ENCODE data around the gene PTPRN2. TPM values are rescaled to one million over a fixed set of nuclear protein-coding genes. Genes with fewer than 3 reads are reported as not detected.

Gene PTPRN2
- total RNA-seq, 1 experiment from 2014 or later, result 2.1 TPM

GRCh38 chr7:157519798-157520244 is 1067.8 kb downstream of the PTPRN2 start:
- H3K36me3 ChIP-seq (ENCODE audit: control insufficient read depth in 1 of 2, insufficient read depth in 2 of 2, low read length in 2 of 2), result no peaks in the 10 kb centered on the region
- POLR2A ChIA-PET, result no interaction called here
- H3K4me3 ChIP-seq (replicated peaks in 1 of 2; ENCODE audit: low read depth in 1 of 2, low read length in 2 of 2), result no peak overlapping the region
- TF ChIP-seq MAX (IDR thresholded peaks at IDR 0.05) (no peak), ZFX (IDR thresholded peaks at IDR 0.05) (no peak), EGR1 (IDR thresholded peaks at IDR 0.05; ENCODE audit: low read depth) (no peak), ZBTB33 (IDR thresholded peaks at IDR 0.05; ENCODE audit: extremely low read depth, insufficient replicate concordance, low read length) (no peak)
- H3K4me2 ChIP-seq (ENCODE audit: low read length), result no peak overlapping the region
- peaks cover under 1 to 3% of the 10 kb centered on the region in 2 experiments; a peak in 1 of 4 replicates for H3K4me1 ChIP-seq (ENCODE audit: control insufficient read depth in 1 of 2, insufficient read depth in 2 of 2, low read length in 2 of 2)
- H3K9me2 ChIP-seq (ENCODE audit: insufficient read depth), result no peaks in the 10 kb centered on the region
- ATAC-seq (no peak), DNase-seq (ENCODE audit: low read depth, low spot score) (no peak)
- RAD21 ChIA-PET (ENCODE audit: low non-redundant PET in 1 of 2, low total read pairs in 2 of 2, uncharacterized antibody in 2 of 2, unreplicated experiment in 2 of 2), result no interaction called here
- no peaks in the 10 kb centered on the region for H3K27me3 ChIP-seq (ENCODE audit: insufficient read depth, low read length)
- no peaks in the 10 kb centered on the region for H4K20me1 ChIP-seq (ENCODE audit: insufficient read depth)
- H3K9me3 ChIP-seq (ENCODE audit: control insufficient read depth in 1 of 2, insufficient read depth in 1 of 2, low read depth in 1 of 2, low read length in 2 of 2), result no peaks in the 10 kb centered on the region
- H3K9ac ChIP-seq (ENCODE audit: low read length), result no peak overlapping the region
- CTCF ChIA-PET, result no interaction called here
- intact Hi-C loops (cut with micrococcal nuclease), result no loop called here
- no TSS peak for BruUV-seq (replicated peaks)
- H3K79me2 ChIP-seq (ENCODE audit: insufficient read depth, low read length), result no peaks in the 10 kb centered on the region
- no peak overlapping the region for H3K27ac ChIP-seq (ENCODE audit: low read depth, low read length)
- no peak overlapping the region for H2AFZ ChIP-seq (ENCODE audit: low read depth, low read length, poor library complexity, severe bottlenecking)

- H3K27me3 ChIP-seq (ENCODE audit: insufficient read depth, low read length), result no peaks in the 10 kb centered on the region
- BruUV-seq (replicated peaks), result no TSS peak
- no peak for TF ChIP-seq EGR1 (IDR thresholded peaks at IDR 0.05; ENCODE audit: low read depth)
- no peak for TF ChIP-seq ZFX (IDR thresholded peaks at IDR 0.05)
- no peak for TF ChIP-seq RAD21 (IDR thresholded peaks at IDR 0.05; ENCODE audit: low read depth)
- no peak for TF ChIP-seq CTCF (IDR thresholded peaks at IDR 0.05 in 2 of 3, conservative IDR thresholded peaks at IDR 0.05 in 1 of 3; ENCODE audit: borderline replicate concordance in 1 of 3, insufficient read depth in 1 of 3, low read depth in 2 of 3, low read length in 2 of 3)
- no peak for TF ChIP-seq JUND (IDR thresholded peaks at IDR 0.05)
- no peak for TF ChIP-seq MAX (IDR thresholded peaks at IDR 0.05)
- TF ChIP-seq POLR2AphosphoS5 (IDR thresholded peaks at IDR 0.05; ENCODE audit: low read depth, low read length), result no peak
- TF ChIP-seq POLR2A (IDR thresholded peaks at IDR 0.05; ENCODE audit: borderline replicate concordance, extremely low read depth, insufficient read depth, insufficient read length), result no peak
- TF ChIP-seq TCF7L2 (IDR thresholded peaks at IDR 0.05; ENCODE audit: borderline replicate concordance, extremely low read depth, insufficient read depth, insufficient read length), result no peak
- TF ChIP-seq FOSL1 (IDR thresholded peaks at IDR 0.05; ENCODE audit: low read depth), result no peak
- no peak for TF ChIP-seq SP1 (IDR thresholded peaks at IDR 0.05; ENCODE audit: low read depth)
- no peak for TF ChIP-seq SRF (IDR thresholded peaks at IDR 0.05; ENCODE audit: low read depth)
- no peak for TF ChIP-seq ATF3 (IDR thresholded peaks at IDR 0.05)
- TF ChIP-seq ELF1 (IDR thresholded peaks at IDR 0.05; ENCODE audit: borderline replicate concordance, low read depth), result no peak
- no peak for TF ChIP-seq EZH2phosphoT487 (IDR thresholded peaks at IDR 0.05; ENCODE audit: borderline replicate concordance)
Measured at GRCh38 chr7:157519246-157519645, 1068.4 kb downstream of the PTPRN2 start.

More at GRCh38 chr7:157519246-157519645, 1068.4 kb downstream of the PTPRN2 start:
- H3K4me1 ChIP-seq (ENCODE audit: control insufficient read depth in 1 of 2, insufficient read depth in 2 of 2, low read length in 2 of 2), result no peaks in the 10 kb centered on the region
- RAD21 ChIA-PET (ENCODE audit: low non-redundant PET in 1 of 2, low total read pairs in 2 of 2, uncharacterized antibody in 2 of 2, unreplicated experiment in 2 of 2), result no interaction called here
- H3K4me3 ChIP-seq (replicated peaks in 1 of 2; ENCODE audit: low read depth in 1 of 2, low read length in 2 of 2), result no peak overlapping the region
- H3K79me2 ChIP-seq (ENCODE audit: insufficient read depth, low read length), result no peaks in the 10 kb centered on the region
- no peaks in the 10 kb centered on the region for H3K9me2 ChIP-seq (ENCODE audit: insufficient read depth)
- no peak overlapping the region for H3K27ac ChIP-seq (ENCODE audit: low read depth, low read length)
- ATAC-seq, result no peak
- no peaks in the 10 kb centered on the region for H3K9me3 ChIP-seq (ENCODE audit: control insufficient read depth in 1 of 2, insufficient read depth in 1 of 2, low read depth in 1 of 2, low read length in 2 of 2)
- H2AFZ ChIP-seq (ENCODE audit: low read depth, low read length, poor library complexity, severe bottlenecking), result no peak overlapping the region
- no peaks in the 10 kb centered on the region for H3K36me3 ChIP-seq (ENCODE audit: control insufficient read depth in 1 of 2, insufficient read depth in 2 of 2, low read length in 2 of 2)
- no peak for DNase-seq (ENCODE audit: low read depth, low spot score)
- H4K20me1 ChIP-seq (ENCODE audit: insufficient read depth), result no peaks in the 10 kb centered on the region
- POLR2A ChIA-PET, result no interaction called here
- CTCF ChIA-PET, result no interaction called here
- H3K9ac ChIP-seq (ENCODE audit: low read length), result no peak overlapping the region
- intact Hi-C loops (cut with micrococcal nuclease), result no loop called here
- no peak overlapping the region for H3K4me2 ChIP-seq (ENCODE audit: low read length)
